OCI-LY7 (cell line): ENCODE measurements around the gene PTGDS.

Experiments
- CTCF ChIP-seq: fragments of 200-600 bp; sonication (generic); conservative IDR thresholded peaks from 2 replicates; pipeline ENCODE4 v1.5.1; 2014; ENCODE audit warnings: mild to moderate bottlenecking, antibody characterized with exemption, low read length, moderate library complexity, mixed read lengths
- EZH2phosphoT487 ChIP-seq: fragments of 200-600 bp; sonication (generic); IDR thresholded peaks from 2 replicates; pipeline ENCODE4 v1.6.1; 2018; ENCODE audit warnings: low read depth, borderline replicate concordance, mild to moderate bottlenecking, mixed run types, antibody characterized with exemption, low read length, moderate library complexity, mixed read lengths

DNA sequence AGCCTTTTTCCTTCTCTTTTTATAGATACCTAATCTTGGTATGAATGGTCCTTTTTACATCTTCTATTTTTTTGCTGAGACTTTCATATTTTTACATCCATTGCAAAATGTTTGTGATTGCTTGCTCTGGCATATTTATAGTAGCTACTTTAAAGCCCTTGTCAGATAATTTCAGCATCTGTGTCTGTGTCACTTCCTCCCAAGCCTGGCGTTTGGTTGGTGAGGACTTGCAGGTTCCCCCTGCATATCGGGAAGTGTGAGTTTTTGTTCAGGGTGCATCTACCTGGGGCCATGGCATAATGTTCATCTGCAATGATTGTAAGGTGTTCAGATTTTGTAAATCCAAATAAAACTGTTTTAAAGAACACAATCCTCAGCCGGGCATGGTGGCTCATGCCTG is 41.7 kb upstream of the PTGDS start:
- TF ChIP-seq CTCF: no peak
- TF ChIP-seq EZH2phosphoT487: no peak
